Left ventricle myocardium superior (tissue), 1 donor: Measurements from ENCODE around the gene DEFB110. TPM values are rescaled to one million over a fixed set of nuclear protein-coding genes. Genes with fewer than 3 reads are reported as not detected.

Source experiments
- total RNA-seq: library from RNA; stranded (reverse); fragmentation: NEBNext Ultra II Directional; extraction: Animal tissue kit (Norgen Biotek cat#: 25700); gene quantifications from one replicate; pipeline ENCODE4 v1.2.1, GENCODE V29; 2021
- donor health status: DM: no; HTN: yes; CAD: no; lungs with severe emphysema.

The DEFB110 gene
- total RNA-seq, 1 donor from 2014 or later, result not detected

Other genes starting within 250 kb of the DEFB110 start
- not detected for gene PGK2, start 234.7 kb downstream of the DEFB110 start, total RNA-seq
- gene CRISP1, start 155.5 kb downstream of the DEFB110 start, total RNA-seq, result not detected
- not detected for gene DEFB114, start 57.8 kb downstream of the DEFB110 start, total RNA-seq
- not detected for gene DEFB113, start 52.4 kb downstream of the DEFB110 start, total RNA-seq
- gene DEFB112, start 27.9 kb upstream of the DEFB110 start, total RNA-seq, result not detected